WTC11 (cell line): ENCODE data around the gene TMEM151A.

ENCODE experiments used
- CBFB ChIP-seq: sonication (generic); formaldehyde crosslinking; IDR thresholded peaks from 2 replicates; pipeline ENCODE4 v1.8.1; 2022; ENCODE audit warnings: mild to moderate bottlenecking, low read depth, missing genetic modification reagents
- CREB1 ChIP-seq: sonication (generic); formaldehyde crosslinking; IDR thresholded peaks from 2 replicates; pipeline ENCODE4 v1.8.0; 2023; ENCODE audit warnings: mild to moderate bottlenecking, missing genetic modification reagents
- ETV6 ChIP-seq: sonication (generic); formaldehyde crosslinking; IDR thresholded peaks from 2 replicates; pipeline ENCODE4 v1.8.1; 2022; ENCODE audit warnings: mild to moderate bottlenecking, missing genetic modification reagents
- TEAD4 ChIP-seq: sonication (generic); formaldehyde crosslinking; IDR thresholded peaks from 2 replicates; pipeline ENCODE4 v1.8.0; 2022; ENCODE audit warnings: mild to moderate bottlenecking, missing genetic modification reagents
- TF ChIP-seq, protein P1 (sequence below): fragments of 200-600 bp; IDR thresholded peaks from 2 replicates; pipeline ENCODE4 v1.8.0; 2022; ENCODE audit warnings: antibody characterized with exemption
- TF ChIP-seq, protein P2 (sequence below): sonication (generic); formaldehyde crosslinking; IDR thresholded peaks from 2 replicates; pipeline ENCODE4 v1.8.0; 2022; ENCODE audit warnings: mild to moderate bottlenecking, missing genetic modification reagents

DNA sequence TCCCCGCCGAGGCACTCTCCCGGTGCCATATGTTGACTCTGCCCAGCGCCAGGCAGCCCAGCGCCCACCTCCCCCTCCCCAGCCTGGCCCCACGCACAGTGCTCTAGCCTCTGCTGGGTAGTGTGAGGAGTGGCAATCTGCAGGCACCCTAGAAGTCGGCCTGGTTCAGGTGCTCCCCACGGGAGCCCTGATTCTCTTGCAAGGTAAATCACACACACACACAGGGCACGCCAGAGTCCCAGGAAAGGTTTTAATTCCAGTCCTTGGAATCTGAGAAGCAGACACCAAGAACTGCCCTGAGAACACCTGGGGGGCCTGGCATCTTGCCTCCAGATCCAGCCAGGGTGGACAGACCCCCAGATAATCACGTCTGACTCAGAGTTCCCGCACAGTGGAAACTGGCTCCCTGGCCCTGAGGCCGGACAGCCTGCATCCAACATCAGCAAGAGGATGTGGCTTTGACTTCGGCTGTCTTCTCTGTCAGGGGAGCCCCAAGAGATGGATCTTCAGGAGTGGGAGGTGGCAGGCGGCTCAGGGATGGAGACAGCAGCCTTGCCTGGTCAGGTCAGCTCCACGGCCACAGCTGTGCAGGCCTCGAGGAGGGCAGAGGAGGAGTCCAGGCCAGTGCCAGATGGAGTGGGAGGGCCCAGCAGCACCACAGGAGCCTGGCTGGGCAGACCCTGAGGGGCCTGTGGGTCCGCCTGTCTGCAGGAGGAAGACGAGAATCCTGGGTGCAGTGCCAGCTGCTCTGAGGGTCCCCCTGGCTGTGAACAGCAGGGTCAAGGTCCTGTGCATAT lies 45.6 kb downstream of the TMEM151A start:
- TF ChIP-seq ETV6 (CRISPR knock-in tag) (no peak), TEAD4 (CRISPR knock-in tag) (no peak), CREB1 (CRISPR knock-in tag) (no peak), CBFB (CRISPR knock-in tag) (no peak)
- TF ChIP-seq, protein P1, sequence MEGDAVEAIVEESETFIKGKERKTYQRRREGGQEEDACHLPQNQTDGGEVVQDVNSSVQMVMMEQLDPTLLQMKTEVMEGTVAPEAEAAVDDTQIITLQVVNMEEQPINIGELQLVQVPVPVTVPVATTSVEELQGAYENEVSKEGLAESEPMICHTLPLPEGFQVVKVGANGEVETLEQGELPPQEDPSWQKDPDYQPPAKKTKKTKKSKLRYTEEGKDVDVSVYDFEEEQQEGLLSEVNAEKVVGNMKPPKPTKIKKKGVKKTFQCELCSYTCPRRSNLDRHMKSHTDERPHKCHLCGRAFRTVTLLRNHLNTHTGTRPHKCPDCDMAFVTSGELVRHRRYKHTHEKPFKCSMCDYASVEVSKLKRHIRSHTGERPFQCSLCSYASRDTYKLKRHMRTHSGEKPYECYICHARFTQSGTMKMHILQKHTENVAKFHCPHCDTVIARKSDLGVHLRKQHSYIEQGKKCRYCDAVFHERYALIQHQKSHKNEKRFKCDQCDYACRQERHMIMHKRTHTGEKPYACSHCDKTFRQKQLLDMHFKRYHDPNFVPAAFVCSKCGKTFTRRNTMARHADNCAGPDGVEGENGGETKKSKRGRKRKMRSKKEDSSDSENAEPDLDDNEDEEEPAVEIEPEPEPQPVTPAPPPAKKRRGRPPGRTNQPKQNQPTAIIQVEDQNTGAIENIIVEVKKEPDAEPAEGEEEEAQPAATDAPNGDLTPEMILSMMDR, result no peak
- TF ChIP-seq, protein P2, sequence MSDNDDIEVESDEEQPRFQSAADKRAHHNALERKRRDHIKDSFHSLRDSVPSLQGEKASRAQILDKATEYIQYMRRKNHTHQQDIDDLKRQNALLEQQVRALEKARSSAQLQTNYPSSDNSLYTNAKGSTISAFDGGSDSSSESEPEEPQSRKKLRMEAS (CRISPR knock-in tag), result no peak
